PC-3 (cell line): Measurements from ENCODE around the gene MPV17L2.

Experiments
- EZH2 ChIP-seq: fragments of 300-600 bp; sonication (generic); IDR thresholded peaks from one replicate; pipeline ENCODE4 v1.6.1; 2017; ENCODE audit warnings: antibody characterized with exemption, mild to moderate bottlenecking, low read length; ENCODE audit not compliant: unreplicated experiment
- TF ChIP-seq, protein P1 (sequence below): fragments of 300-600 bp; sonication (generic); conservative IDR thresholded peaks from 2 replicates; pipeline ENCODE4 v1.5.1; 2017; ENCODE audit warnings: antibody characterized with exemption, low read depth, mild to moderate bottlenecking, low read length

DNA sequence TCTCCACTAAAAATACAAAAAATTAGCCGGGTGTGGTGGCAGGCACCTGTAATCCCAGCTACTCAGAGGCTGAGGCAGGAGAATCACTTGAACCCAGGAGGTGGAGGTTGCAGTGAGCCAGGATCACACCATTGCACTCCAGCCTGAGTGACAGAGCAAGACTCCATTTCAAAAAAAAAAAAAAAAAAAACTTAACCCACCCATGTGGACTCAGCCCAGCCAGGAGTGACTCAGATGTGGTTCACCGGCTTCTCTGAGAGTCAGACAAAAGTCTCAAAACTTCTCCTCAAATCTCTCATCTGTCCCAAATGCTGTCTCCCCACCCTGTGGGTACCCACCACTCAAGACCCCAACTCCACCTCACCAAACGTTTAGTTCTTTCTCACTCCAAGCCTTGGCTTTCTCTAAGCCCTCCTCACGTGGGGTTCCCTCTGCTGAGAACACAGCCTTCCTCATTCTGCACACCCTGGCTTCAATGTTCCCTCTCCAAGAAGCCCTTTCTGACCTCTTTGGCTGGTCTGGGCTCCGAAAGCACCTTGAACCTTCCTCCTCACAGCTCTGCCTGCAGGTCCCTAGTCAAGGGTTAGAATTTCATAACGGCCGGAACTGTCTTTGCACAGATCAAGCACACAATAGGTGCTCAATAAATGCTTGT, 21.9 kb downstream of the MPV17L2 start:
- TF ChIP-seq, protein P1, sequence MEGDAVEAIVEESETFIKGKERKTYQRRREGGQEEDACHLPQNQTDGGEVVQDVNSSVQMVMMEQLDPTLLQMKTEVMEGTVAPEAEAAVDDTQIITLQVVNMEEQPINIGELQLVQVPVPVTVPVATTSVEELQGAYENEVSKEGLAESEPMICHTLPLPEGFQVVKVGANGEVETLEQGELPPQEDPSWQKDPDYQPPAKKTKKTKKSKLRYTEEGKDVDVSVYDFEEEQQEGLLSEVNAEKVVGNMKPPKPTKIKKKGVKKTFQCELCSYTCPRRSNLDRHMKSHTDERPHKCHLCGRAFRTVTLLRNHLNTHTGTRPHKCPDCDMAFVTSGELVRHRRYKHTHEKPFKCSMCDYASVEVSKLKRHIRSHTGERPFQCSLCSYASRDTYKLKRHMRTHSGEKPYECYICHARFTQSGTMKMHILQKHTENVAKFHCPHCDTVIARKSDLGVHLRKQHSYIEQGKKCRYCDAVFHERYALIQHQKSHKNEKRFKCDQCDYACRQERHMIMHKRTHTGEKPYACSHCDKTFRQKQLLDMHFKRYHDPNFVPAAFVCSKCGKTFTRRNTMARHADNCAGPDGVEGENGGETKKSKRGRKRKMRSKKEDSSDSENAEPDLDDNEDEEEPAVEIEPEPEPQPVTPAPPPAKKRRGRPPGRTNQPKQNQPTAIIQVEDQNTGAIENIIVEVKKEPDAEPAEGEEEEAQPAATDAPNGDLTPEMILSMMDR: no peak
- TF ChIP-seq EZH2: no peak
